AML-193 (cell line): ENCODE results near the gene ERN2.
"Not testable (repeated sequence)": the region's sequence is repeated elsewhere in the genome, so short reads cannot be mapped to it uniquely, and the experiment has no call there.

Experiments
- DNase-seq, 2 experiments: peaks; one replicate each; lab custom pipeline; 2025; lab: John Stamatoyannopoulos, UW

Gene ERN2

GRCh38 chr16:23722613-23723240 is 9.7 kb upstream of the ERN2 start:
- DNase-seq: not testable (repeated sequence)

DNA sequence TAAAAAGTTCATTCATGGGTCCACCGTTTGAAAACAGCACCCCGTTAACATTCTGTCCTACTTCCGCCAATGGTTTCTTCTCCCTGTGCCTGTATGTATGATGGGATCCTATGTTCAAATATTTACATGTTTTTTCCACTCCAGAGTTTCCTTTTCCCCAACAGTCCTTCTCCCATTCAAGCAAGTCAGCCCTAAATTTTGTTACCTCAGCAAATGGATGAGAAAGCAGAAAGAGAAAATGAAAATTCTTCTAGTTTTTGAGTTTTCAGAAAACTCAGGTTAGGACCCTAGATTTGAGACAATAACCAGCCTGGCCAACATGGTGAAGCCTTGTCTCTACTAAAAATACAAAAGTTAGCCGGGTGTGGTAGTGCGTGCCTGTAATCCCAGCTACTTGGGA is 3.5 kb upstream of the ERN2 start:
- DNase-seq: no peak

DNA sequence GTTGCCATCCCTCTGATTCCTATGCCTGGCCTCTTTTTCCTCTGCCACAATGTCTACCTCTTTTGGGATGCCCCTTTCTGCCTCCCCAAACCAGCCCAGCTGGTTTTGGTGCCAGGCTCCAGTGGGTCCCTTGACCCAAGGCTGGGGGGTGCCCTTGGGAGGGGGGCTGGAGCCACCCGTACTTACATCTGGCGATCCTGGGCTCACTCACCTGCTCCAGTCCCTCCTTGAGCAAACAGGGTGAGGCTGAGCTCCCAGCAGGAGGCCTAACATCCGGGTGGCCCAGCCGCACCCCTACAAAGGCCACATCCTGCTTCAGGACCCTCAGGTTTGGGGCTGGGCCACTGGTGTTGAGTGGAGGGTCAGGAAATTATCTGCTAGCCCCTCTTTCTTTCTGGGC is 1.2 kb downstream of the ERN2 start:
- DNase-seq: no peak

DNA sequence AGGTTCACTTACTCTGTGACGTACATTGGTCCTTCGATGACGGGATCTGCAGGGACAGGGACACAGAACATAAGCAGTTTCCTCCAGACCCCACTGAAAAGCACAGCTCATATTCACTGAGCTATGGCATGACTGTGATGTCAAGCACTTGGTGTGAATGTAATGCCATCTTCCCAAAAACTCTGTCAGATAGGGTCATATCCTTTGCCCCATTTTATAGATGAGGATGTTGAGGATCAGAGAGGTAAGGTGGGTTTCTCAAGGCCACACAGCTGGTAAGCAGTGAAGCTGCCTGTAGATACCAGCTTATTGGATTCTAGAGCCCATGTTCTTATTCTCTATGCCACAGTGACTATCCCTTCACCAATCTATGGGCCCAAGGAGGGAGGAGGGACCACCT is 2.5 kb downstream of the ERN2 start:
- DNase-seq: no peak

GRCh38 chr16:23710008-23710407 is 3.0 kb downstream of the ERN2 start:
- no peak for DNase-seq

DNA sequence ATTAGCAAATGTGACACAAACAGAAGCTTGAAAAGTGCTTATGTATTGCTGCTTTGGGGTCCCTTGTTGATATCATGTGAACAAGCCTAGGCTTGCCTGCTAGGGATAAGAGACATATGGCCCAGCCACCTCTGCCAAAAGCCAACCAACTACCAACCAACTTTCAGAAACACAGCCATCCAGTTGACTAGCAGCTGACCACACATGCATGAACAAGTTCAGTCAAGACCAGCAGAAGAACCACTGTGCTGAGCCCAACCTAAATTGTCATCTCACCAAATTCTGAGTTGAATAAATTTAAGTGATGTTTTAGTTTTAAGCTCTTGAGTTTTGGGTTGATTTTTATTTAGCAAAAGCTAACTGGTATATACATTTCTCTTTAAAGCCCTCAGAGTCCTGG is 3.5 kb downstream of the ERN2 start:
- DNase-seq: no peak

GRCh38 chr16:23706439-23706838 is 6.6 kb downstream of the ERN2 start:
- DNase-seq: no peak

DNA sequence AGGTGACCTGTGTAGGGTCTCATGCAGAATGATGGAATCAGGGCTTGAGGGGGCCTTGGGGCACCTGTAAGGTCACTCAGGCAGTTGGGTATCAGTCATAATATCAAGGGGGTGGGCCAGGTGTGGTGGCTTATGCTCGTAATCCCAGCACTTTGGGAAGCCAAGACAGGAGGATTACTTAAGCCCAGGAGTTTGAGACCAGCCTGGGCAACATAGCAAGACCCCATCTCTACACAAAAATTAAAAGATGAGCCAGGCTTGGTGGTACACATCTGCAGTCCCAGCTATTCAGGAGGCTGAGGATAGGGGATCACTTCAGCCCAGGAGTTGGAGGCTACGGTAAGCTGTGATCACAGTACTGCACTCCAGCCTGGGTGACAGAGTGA is 7.5 kb downstream of the ERN2 start:
- no peak for DNase-seq

DNA sequence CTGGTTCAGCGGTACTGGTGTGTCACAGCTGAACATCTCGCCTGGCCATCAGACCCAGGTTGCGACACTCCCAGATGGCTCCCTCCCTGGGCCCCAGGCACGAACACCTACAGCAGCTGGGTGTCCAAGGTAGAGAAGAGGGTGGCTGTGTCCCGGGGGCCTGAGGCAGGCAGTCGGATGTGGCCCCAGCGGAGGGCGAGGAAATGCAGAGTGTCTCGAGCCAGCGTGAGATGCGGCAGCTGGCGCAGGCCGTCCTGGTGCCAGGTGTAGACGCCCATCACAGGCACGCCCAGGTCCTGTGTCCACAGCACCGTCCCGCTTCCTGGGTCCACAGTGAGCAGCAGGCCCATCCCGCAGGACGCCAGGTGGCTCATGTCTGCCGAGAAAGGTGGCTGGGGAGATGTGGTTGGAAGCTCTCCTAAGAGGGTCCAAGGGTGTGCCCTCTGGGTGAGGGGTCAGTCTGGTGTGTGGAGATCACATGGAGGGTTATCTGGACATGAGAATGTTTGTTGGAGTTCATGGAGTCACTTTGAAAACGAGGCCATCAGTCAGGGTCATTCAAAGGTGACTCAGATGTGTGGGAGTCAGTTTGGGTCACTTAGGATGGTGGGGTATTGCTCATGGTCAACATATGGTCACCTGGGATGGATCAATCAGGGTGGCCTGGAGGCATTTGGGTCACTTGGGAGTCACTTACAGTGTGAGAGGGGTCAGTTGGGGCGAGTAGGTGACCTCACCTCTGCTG is 8.1 kb downstream of the ERN2 start:
- no peak for DNase-seq

DNA sequence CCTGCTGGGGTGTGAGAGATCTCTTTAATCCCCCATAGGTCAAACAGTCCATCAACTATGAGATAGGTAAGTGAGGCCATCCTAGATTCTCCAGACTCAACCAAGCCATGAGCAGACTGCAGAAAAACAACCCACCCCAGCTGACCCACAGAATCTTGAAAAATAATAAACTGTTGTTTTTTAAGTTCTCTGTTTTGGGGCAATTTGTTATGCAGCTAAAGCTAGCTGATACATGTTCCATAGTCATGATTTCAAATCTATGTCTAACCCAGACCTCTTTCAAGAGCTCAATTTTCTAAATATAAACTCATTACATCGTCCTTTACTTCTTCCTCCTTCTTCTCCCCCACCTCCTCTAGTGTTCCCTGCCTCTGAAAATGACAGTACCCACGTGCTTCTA is 10.1 kb downstream of the ERN2 start:
- DNase-seq: no peak

DNA sequence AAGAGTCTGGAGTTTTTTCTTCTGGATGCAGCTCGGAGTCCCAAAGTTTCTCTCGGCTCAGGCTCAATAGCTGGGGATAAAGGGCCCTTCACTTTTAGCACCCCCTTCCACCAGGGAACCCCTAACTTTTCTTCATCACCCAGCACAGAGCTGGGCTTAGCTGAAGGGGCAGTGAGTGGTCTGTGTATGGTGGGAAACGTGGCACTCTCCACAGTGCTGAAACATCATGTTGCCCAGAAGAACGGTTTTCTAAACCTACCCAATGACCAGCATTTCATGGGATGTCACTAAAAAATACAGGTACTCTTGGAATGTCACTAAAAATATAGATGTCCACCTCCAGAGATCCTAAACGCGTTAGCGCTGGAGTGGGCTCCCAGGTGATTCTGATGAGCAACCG is 12.0 kb downstream of the ERN2 start:
- DNase-seq: no peak

DNA sequence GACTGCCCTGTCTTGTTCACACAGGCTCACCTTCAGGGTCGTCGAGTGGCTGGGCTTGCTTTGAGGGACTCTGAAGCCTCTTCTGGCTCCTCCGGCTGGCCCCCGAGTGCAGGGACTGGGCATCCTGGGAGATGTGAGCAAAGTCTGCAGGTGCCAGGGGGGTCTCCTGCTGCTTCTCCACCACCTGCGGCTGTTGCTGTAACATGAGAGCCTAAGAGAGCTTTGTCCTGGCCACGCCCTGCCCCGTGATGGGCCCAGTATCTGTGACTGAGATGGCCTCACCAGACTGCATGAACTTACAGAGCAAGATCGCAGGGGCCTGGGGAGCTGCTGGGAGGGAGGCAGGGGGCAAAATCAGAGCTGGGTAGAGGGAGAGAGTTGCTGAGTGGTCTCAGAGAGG is 12.5 kb downstream of the ERN2 start:
- no peak for DNase-seq

DNA sequence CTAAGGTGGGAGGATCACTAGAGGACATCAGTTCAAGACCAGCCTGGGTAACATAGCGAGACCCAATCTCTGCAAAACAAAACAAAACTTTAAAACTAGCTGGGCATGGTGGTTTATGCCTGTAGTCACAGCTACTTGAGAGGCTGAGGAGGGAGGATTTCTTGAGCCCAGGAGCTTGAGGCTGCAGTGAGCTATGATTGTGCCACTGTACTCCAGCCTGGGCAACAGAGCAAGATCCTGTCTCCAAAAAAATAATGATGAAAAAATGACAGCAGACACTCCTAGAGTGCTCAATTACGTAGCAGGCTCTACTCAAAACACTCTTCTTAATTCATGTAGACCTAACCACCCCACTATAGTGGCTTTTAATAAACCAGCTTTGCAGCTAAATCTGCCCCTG is 12.9 kb downstream of the ERN2 start:
- no peak for DNase-seq

DNA sequence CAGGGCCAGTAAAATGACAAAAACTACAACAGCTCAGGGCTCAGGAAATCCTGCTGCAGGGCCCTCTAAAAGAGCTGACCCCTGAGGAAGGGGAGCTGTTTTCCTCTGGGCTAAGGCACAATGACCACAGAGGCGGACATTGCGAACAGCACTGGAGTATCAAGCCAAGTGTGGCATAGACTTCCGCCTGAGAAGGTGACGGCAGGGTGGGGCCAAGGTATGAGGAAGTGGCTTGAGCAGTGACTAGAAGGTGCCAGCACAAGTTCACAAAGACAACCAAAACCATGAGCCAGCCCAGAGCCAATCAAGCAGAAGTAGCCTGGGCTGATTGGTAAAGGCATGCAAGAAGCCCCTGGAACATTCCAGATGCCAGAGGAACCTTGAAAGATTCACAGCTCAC is 13.9 kb downstream of the ERN2 start:
- DNase-seq: no peak

GRCh38 chr16:23695756-23696155 is 17.3 kb downstream of the ERN2 start:
- no peak for DNase-seq

GRCh38 chr16:23694644-23695373 is 18.2 kb downstream of the ERN2 start:
- no peak for DNase-seq

- no peak for DNase-seq
Measured at GRCh38 chr16:23694265-23694643, 18.8 kb downstream of the ERN2 start.

GRCh38 chr16:23692190-23692837 is 20.7 kb downstream of the ERN2 start:
- no peak for DNase-seq

DNA sequence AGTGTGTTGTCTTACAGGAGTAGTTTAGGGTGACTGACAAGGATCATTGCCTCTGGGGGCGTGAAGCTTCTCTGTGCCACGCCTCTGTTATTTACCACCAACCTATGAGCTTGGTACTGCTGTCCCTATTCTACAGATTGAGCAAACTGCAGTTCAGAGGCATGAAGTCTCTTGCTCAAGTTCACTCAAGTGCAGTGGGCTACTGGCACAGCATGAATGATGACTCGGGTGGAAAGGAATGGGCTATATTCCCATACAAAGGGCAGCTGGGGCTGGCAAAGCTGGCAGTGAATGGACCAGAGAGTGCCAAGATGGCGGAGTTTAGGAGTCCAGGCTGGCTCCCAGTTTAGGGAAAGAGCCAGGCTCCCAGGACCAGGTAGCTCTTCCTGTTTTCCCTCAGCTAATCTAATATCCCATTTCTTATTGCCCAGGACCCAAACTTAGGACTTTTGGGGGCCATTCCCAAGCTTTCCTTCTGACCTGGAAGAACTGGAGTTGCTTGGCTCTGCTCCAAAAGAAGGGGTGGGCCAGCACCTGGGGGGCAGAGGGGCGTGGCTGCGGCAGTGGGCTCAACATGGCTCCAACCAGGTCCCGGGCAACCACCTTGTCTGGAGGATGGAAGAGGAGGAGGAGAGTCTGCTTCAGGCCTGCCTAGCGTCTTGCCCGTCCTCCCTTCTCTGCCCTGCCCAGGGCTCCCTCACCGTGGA is 21.4 kb downstream of the ERN2 start:
- DNase-seq: no peak

GRCh38 chr16:23690771-23691482 is 22.1 kb downstream of the ERN2 start:
- no peak for DNase-seq

- no peak for DNase-seq
Measured at GRCh38 chr16:23689442-23690187, 23.4 kb downstream of the ERN2 start.
